Astrocyte of the cerebellum (primary cell): Measurements from ENCODE around the gene HTR3D.

Experiments used
- DNase-seq: peaks from one replicate; pipeline ENCODE4 v3.0.0-alpha.2; 2011; ENCODE audit warnings: low read depth
- H3K4me3 ChIP-seq: 2 replicates; pipeline ENCODE4 v1.5.1; 2011; ENCODE audit warnings: mild to moderate bottlenecking, low read depth, low read length, moderate library complexity
- CTCF ChIP-seq: IDR thresholded peaks from 2 replicates; pipeline ENCODE4 v1.5.1; 2012; ENCODE audit warnings: low read length, low read depth, moderate library complexity, mild to moderate bottlenecking; ENCODE audit errors: missing control alignments
- in situ Hi-C: cut with HindIII; loops from 2 replicates; pipeline ENCODE4 v1.10.0; 2017; ENCODE audit warnings: low sequenced_read_pairs

Gene HTR3D

GRCh38 chr3:183988216-183988790, 43.2 kb upstream of the HTR3D start:
- no peak for TF ChIP-seq CTCF
- no peak overlapping the region for H3K4me3 ChIP-seq
- peak; percentile 13 for DNase-seq
- in situ Hi-C loops = no loop called here

- no peak for DNase-seq
- in situ Hi-C loops = no loop called here
- no peak for TF ChIP-seq CTCF
- no peak overlapping the region for H3K4me3 ChIP-seq
Measured at GRCh38 chr3:183991403-183991802, 40.1 kb upstream of the HTR3D start.

DNA sequence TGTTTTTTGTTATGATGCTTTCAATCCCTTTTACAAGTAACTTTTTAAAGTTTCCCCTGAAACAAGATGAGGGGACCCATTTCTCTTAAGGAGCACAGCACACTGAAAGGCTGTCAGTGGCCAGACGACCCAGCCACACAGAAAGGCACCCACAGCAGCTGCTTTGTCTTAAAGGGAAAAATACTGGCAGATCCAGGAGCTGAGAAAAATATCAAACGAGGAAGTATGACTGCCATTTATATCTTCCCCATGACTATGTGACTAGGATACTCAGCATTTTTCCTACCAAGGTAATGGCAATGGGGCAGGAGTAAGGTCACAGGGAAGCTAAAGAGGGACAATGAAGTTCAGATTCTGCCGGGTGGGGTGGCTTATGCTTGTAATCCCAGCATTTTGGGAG, 29.8 kb upstream of the HTR3D start:
- no peak for TF ChIP-seq CTCF
- no peak overlapping the region for H3K4me3 ChIP-seq
- in situ Hi-C loops = no loop called here
- no peak for DNase-seq

DNA sequence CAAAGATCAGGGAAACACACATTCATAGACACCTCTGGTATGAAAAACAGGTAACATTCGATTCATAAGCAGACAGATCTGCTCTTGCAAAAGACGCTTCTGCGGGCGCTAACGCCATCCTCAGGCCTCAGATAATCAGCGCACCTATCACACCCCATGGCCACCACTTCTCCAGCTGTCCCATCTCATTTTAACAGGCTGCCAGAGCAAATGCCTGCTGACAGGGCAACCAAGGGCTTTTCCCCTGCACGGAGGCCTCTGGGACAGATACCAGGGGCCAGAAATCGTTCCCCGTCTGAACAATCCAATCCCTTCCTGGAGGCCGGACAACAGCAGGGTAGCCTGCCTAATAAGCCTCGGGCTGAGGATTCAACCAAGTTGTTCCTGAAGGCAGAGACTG, 29.1 kb upstream of the HTR3D start:
- TF ChIP-seq CTCF = no peak
- no peak for DNase-seq
- in situ Hi-C loops = no loop called here
- no peak overlapping the region for H3K4me3 ChIP-seq

DNA sequence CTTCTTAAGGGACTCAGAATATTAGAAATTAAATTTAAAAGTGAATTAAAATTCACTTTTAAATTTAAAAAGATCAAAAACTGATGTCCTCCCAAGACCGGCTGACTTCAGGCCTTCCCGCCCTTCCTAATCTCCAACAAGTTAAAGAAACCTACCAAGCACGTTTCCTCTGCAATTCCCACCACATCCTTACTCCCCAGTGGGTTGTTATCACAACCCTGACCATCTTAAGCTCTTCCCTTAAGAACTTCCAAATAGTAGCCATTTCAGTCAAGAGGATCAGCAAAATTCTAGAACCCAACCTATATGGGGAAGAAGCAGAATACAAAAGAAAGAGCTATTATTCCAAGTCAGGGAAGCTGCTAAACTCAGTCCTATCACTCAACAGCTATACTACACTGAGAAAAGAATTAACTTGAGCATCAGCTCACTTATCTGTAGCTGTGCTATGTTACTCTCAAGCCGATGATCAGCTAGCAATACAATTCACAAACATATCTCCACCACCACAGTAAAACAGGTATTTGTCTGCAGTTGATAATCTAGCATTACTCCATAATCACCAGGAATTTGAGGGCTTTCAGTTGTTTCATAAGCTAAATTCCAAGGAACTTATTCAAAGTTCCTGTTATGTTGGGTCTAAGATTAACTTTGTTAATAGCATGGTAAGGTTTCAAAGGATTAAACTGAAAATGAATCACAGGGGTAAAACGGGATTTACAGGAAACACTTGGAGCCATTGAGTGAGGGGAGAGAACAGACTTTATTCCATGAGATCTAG, 28.2 kb upstream of the HTR3D start:
- TF ChIP-seq CTCF = no peak
- in situ Hi-C loops = no loop called here
- DNase-seq = peak; percentile 19
- H3K4me3 ChIP-seq = no peak overlapping the region

DNA sequence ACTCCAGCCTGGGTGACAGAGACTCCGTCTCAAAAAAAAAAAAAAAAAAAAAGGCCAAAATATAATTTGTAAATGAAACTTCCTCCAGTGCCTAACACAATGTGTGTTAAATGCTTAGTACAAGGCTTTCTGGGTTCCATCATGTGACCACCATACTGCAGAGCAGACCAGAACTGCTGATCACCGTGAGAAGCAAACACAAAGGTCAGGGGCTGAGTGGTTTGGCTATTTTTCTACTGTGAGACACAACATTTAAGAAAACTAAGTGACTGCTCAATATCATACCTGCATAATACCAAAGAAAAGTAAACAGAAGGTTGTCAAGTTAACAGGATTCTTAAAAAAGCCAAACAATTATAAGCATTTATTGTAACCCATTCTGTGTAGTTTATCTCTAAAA, 27.1 kb upstream of the HTR3D start:
- no peak overlapping the region for H3K4me3 ChIP-seq
- TF ChIP-seq CTCF = no peak
- in situ Hi-C loops = no loop called here
- DNase-seq = no peak
